GM12865 (cell line): ENCODE data around the gene PTPRU.

ENCODE experiments used
- DNase-seq: peaks from one replicate; pipeline ENCODE4 v3.0.0; 2010; ENCODE audit warnings: low read depth
- H3K4me3 ChIP-seq: 2 replicates; pipeline ENCODE4 v1.5.1; 2011; ENCODE audit warnings: mild to moderate bottlenecking, low read depth, low read length, control low read depth
- CTCF ChIP-seq: IDR thresholded peaks from 2 replicates; pipeline ENCODE4 v1.5.1; 2011; ENCODE audit warnings: low read length, control low read depth, low read depth, inconsistent platforms; ENCODE audit not compliant: insufficient read depth; ENCODE audit errors: missing control alignments

PTPRU gene

GRCh38 chr1:29271724-29272123 lies 35.4 kb downstream of the PTPRU start:
- no peak overlapping the region for H3K4me3 ChIP-seq
- DNase-seq, result no peak
- no peak for TF ChIP-seq CTCF

GRCh38 chr1:29272147-29272907 lies 36.0 kb downstream of the PTPRU start:
- TF ChIP-seq CTCF, result no peak
- DNase-seq, result no peak
- H3K4me3 ChIP-seq, result no peak overlapping the region

- TF ChIP-seq CTCF, result no peak
- no peak overlapping the region for H3K4me3 ChIP-seq
Observed at GRCh38 chr1:29275435-29275834, 39.1 kb downstream of the PTPRU start.

GRCh38 chr1:29278124-29278523 lies 41.8 kb downstream of the PTPRU start:
- DNase-seq, result no peak
- no peak overlapping the region for H3K4me3 ChIP-seq
- TF ChIP-seq CTCF, result no peak

More at GRCh38 chr1:29275435-29275834, 39.1 kb downstream of the PTPRU start:
- no peak for DNase-seq

- TF ChIP-seq CTCF, result no peak
- no peak for DNase-seq
- H3K4me3 ChIP-seq, result no peak overlapping the region
Observed at GRCh38 chr1:29279406-29279805, 43.1 kb downstream of the PTPRU start.

- TF ChIP-seq CTCF, result no peak
- H3K4me3 ChIP-seq, result no peak overlapping the region
- DNase-seq, result no peak
Observed at GRCh38 chr1:29279951-29280391, 43.6 kb downstream of the PTPRU start.
